GM19240 (cell line): ENCODE measurements around the gene GABRB2.

Source experiments
- DNase-seq: peaks from one replicate; pipeline ENCODE4 v3.0.0; 2011; ENCODE audit warnings: low spot score; ENCODE audit not compliant: insufficient read length

GABRB2 gene

GRCh38 chr5:161471211-161471950, 75.1 kb downstream of the GABRB2 start:
- DNase-seq = no peak

GRCh38 chr5:161467703-161468102, 78.8 kb downstream of the GABRB2 start:
- DNase-seq = no peak

- DNase-seq = no peak
Measured at GRCh38 chr5:161460741-161461140, 85.8 kb downstream of the GABRB2 start.

GRCh38 chr5:161446655-161447054, 99.9 kb downstream of the GABRB2 start:
- no peak for DNase-seq

GRCh38 chr5:161442471-161442870, 104.1 kb downstream of the GABRB2 start:
- DNase-seq = no peak

GRCh38 chr5:161432798-161433197, 113.7 kb downstream of the GABRB2 start:
- DNase-seq = no peak

- no peak for DNase-seq
Measured at GRCh38 chr5:161431963-161432362, 114.6 kb downstream of the GABRB2 start.

GRCh38 chr5:161421067-161421466, 125.5 kb downstream of the GABRB2 start:
- no peak for DNase-seq

GRCh38 chr5:161420521-161420920, 126.0 kb downstream of the GABRB2 start:
- DNase-seq = no peak

GRCh38 chr5:161414896-161415295, 131.6 kb downstream of the GABRB2 start:
- no peak for DNase-seq

GRCh38 chr5:161414037-161414436, 132.5 kb downstream of the GABRB2 start:
- no peak for DNase-seq

GRCh38 chr5:161412792-161413191, 133.7 kb downstream of the GABRB2 start:
- DNase-seq = no peak

GRCh38 chr5:161411156-161411555, 135.4 kb downstream of the GABRB2 start:
- no peak for DNase-seq

- no peak for DNase-seq
Measured at GRCh38 chr5:161410640-161411039, 135.9 kb downstream of the GABRB2 start.

GRCh38 chr5:161409471-161409870, 137.1 kb downstream of the GABRB2 start:
- no peak for DNase-seq

GRCh38 chr5:161406880-161407279, 139.6 kb downstream of the GABRB2 start:
- DNase-seq = no peak

- no peak for DNase-seq
Measured at GRCh38 chr5:161403996-161404395, 142.5 kb downstream of the GABRB2 start.

- DNase-seq = no peak
Measured at GRCh38 chr5:161403121-161403520, 143.4 kb downstream of the GABRB2 start.

- no peak for DNase-seq
Measured at GRCh38 chr5:161400583-161400982, 145.9 kb downstream of the GABRB2 start.

- no peak for DNase-seq
Measured at GRCh38 chr5:161399996-161400562, 146.4 kb downstream of the GABRB2 start.

- no peak for DNase-seq
Measured at GRCh38 chr5:161397448-161397847, 149.1 kb downstream of the GABRB2 start.

- no peak for DNase-seq
Measured at GRCh38 chr5:161396171-161396570, 150.4 kb downstream of the GABRB2 start.

GRCh38 chr5:161391724-161392123, 154.8 kb downstream of the GABRB2 start:
- no peak for DNase-seq
